T-cell (primary cell): ENCODE results near the gene FYCO1. TPM values are rescaled to one million over a fixed set of nuclear protein-coding genes. Genes with fewer than 3 reads are reported as not detected.
A peak's percentile ranks its signal among the peaks of the same experiment; 100 is the strongest.

Experiments
- ATAC-seq, 4 experiments: fragments of 200-7000 bp in 3 of 4; fragments of 150-1000 bp in 1 of 4; cut with Tn5 transposase; replicated peaks in 1 of 4; 1 replicate in 3 of 4; 2 replicates in 1 of 4; pipeline ENCODE4 v1.10.0; 2021; ENCODE audit warnings: moderate library complexity in 3 of 4, mild to moderate bottlenecking in 2 of 4, moderate number of reproducible peaks in 1 of 4
- CTCF ChIA-PET, 2 donors: fragments of 300-600 bp; sonication (Branson Sonifier 250); formaldehyde crosslinking; loops; one replicate each; lab custom pipeline; 2022; ENCODE audit warnings: antibody characterized with exemption in 2 of 2; lab: Charles Lee
- POLR2A ChIA-PET, 2 donors: fragments of 300-600 bp; sonication (Branson Sonifier 250); formaldehyde crosslinking; loops; one replicate each; lab custom pipeline; 2022; ENCODE audit warnings: antibody characterized with exemption in 2 of 2; lab: Charles Lee
- DNase-seq, 35 experiments: peaks; one replicate each; pipeline versions ENCODE4 v3.0.0 to v3.0.0-alpha.2; 2013 to 2023
- H3K27ac ChIP-seq: one replicate; pipeline ENCODE4 v1.5.1; 2013; ENCODE audit warnings: low read length
- H3K27me3 ChIP-seq, 2 experiments: replicated peaks in 1 of 2; 1 replicate in 1 of 2; 2 replicates in 1 of 2; pipeline versions ENCODE4 v1.6.1 to v1.7.0; 2013; ENCODE audit warnings: low read length in 1 of 2, mixed read lengths in 1 of 2; ENCODE audit not compliant: control insufficient read depth in 2 of 2, insufficient read depth in 2 of 2; ENCODE audit errors: extremely low read depth in 1 of 2
- H3K36me3 ChIP-seq, 2 donors: 1 replicate in 1 of 2; 2 replicates in 1 of 2; pipeline versions ENCODE4 v1.6.1 to v1.7.0; 2013; ENCODE audit warnings: low read length in 1 of 2; ENCODE audit not compliant: control insufficient read depth in 2 of 2, insufficient read depth in 1 of 2; ENCODE audit errors: extremely low read depth in 1 of 2
- H3K4me1 ChIP-seq, 2 experiments: 1 replicate in 1 of 2; 2 replicates in 1 of 2; pipeline versions ENCODE4 v1.6.1 to v1.7.0; 2013; ENCODE audit warnings: low read length in 2 of 2, mixed read lengths in 1 of 2; ENCODE audit not compliant: insufficient read depth in 2 of 2, control insufficient read depth in 1 of 2; ENCODE audit errors: extremely low read depth in 1 of 2
- H3K4me3 ChIP-seq, 2 donors: 1 replicate in 1 of 2; 2 replicates in 1 of 2; pipeline versions ENCODE4 v1.5.1 to v1.7.0; 2013; ENCODE audit warnings: mild to moderate bottlenecking in 2 of 2, low read length in 1 of 2, moderate library complexity in 1 of 2; ENCODE audit not compliant: control insufficient read depth in 1 of 2; ENCODE audit errors: extremely low read depth in 1 of 2
- H3K9me3 ChIP-seq: 2 replicates; pipeline ENCODE4 v1.7.0; 2013
- H3K27ac Mint-ChIP-seq, 2 donors: one replicate each; pipeline ENCODE4 v1.8.0; 2020 to 2021; ENCODE audit warnings: mild to moderate bottlenecking in 2 of 2, mixed read lengths in 2 of 2
- H3K27me3 Mint-ChIP-seq, 2 donors: one replicate each; pipeline ENCODE4 v1.8.0; 2021 to 2022; ENCODE audit warnings: mixed read lengths in 2 of 2
- H3K36me3 Mint-ChIP-seq: one replicate; pipeline ENCODE4 v1.8.0; 2021; ENCODE audit warnings: mixed read lengths
- H3K4me1 Mint-ChIP-seq, 3 donors: one replicate each; pipeline ENCODE4 v1.8.0; 2020 to 2022; ENCODE audit warnings: mixed read lengths in 3 of 3, mild to moderate bottlenecking in 1 of 3
- H3K4me3 Mint-ChIP-seq, 3 donors: one replicate each; pipeline ENCODE4 v1.8.0; 2020 to 2022; ENCODE audit warnings: mild to moderate bottlenecking in 3 of 3, mixed read lengths in 3 of 3, moderate library complexity in 3 of 3
- H3K9me3 Mint-ChIP-seq, 3 donors: one replicate each; pipeline ENCODE4 v1.8.0; 2020 to 2022; ENCODE audit warnings: mixed read lengths in 3 of 3
- WGBS: methylation state at CpG from one replicate; pipeline ENCODE4 v1.1.5; 2013; ENCODE audit warnings: missing lambda C conversion rate; ENCODE audit not compliant: insufficient coverage; 5-methylcytosine and 5-hydroxymethylcytosine counted together
- total RNA-seq, 35 experiments: library from RNA in 6 of 35; stranded (reverse) in 6 of 35; fragments of 120-200 nt in 1 of 35; gene quantifications; one replicate each; pipeline versions ENCODE4 v1.2.1 to v1.2.4 and lab custom pipeline; 2013 to 2026

Gene FYCO1
- total RNA-seq, 5 donors from 2014 or later (not counting 1 experiment from before 2014, with no cell fraction given) = 24.6 to 46.3 (median 35.0) TPM

GRCh38 chr3:45992133-45992729 is 3.4 kb downstream of the FYCO1 start:
- H3K27me3 ChIP-seq = no peaks in the 10 kb centered on the region
- Mint-ChIP-seq H3K9me3 (no peaks in the 10 kb centered on the region), H3K4me1 (peaks cover 57 to 80% (median 80%) of the 10 kb centered on the region in 3 donors), H3K36me3 (peaks cover 26% of the 10 kb centered on the region), H3K27me3 (no peaks in the 10 kb centered on the region), H3K27ac (peak overlapping the region; percentile 84 to 85), H3K4me3 (peak overlapping the region in 1 of 3 donors; percentile 82)
- DNase-seq (no peak), ATAC-seq (no peak)
- ChIA-PET CTCF (interaction anchor here in 1 of 2 donors (0.7 kb wide), 1 partner anchor 87 kb away, joined by 3 read pairs; no protein-coding TSS in a partner anchor), POLR2A (no interaction called here)
- WGBS = no CpG with 5 or more reads among the region's 2 CpGs
- H3K9me3 ChIP-seq = no peaks in the 10 kb centered on the region
- peaks cover 15 to 82% of the 10 kb centered on the region in 2 experiments for H3K4me1 ChIP-seq
- H3K27ac ChIP-seq = peak overlapping the region; percentile 46
- H3K36me3 ChIP-seq = peaks cover 0 to 17% of the 10 kb centered on the region in 2 donors
- no peak overlapping the region for H3K4me3 ChIP-seq

GRCh38 chr3:45991341-45991740 is 4.3 kb downstream of the FYCO1 start:
- WGBS = no CpG with 5 or more reads among the region's 6 CpGs
- no peak for DNase-seq
- Histone ChIP-seq H3K36me3 (peaks cover 0 to 21% of the 10 kb centered on the region in 2 donors), H3K9me3 (no peaks in the 10 kb centered on the region), H3K4me1 (peaks cover 15 to 85% of the 10 kb centered on the region in 2 experiments), H3K4me3 (no peak overlapping the region), H3K27ac (peak overlapping the region; percentile 45), H3K27me3 (no peaks in the 10 kb centered on the region)
- POLR2A ChIA-PET = no interaction called here
- peaks cover 66 to 82% (median 80%) of the 10 kb centered on the region in 3 donors for H3K4me1 Mint-ChIP-seq
- H3K9me3 Mint-ChIP-seq = no peaks in the 10 kb centered on the region
- peaks cover 33% of the 10 kb centered on the region for H3K36me3 Mint-ChIP-seq
- peak overlapping the region in 1 of 3 donors; percentile 3 for H3K4me3 Mint-ChIP-seq
- H3K27me3 Mint-ChIP-seq = no peaks in the 10 kb centered on the region
- CTCF ChIA-PET = interaction anchor here in 1 of 2 donors (0.7 kb wide), 2 partner anchors 33 to 44 kb away, joined by 3 read pairs; no protein-coding TSS in a partner anchor
- ATAC-seq = no peak
- H3K27ac Mint-ChIP-seq = peak overlapping the region; percentile 84

GRCh38 chr3:45990181-45990580 is 5.4 kb downstream of the FYCO1 start:
- Mint-ChIP-seq H3K36me3 (peaks cover 39% of the 10 kb centered on the region), H3K4me1 (peaks cover 71 to 87% (median 82%) of the 10 kb centered on the region in 3 donors), H3K4me3 (no peak overlapping the region), H3K27ac (peak overlapping the region; percentile 62 to 68), H3K27me3 (no peaks in the 10 kb centered on the region), H3K9me3 (no peaks in the 10 kb centered on the region)
- peaks cover 15 to 84% of the 10 kb centered on the region in 2 experiments for H3K4me1 ChIP-seq
- peaks cover 2 to 23% of the 10 kb centered on the region in 2 donors for H3K36me3 ChIP-seq
- H3K4me3 ChIP-seq = no peak overlapping the region
- ChIA-PET POLR2A (no interaction called here), CTCF (no interaction called here)
- H3K27ac ChIP-seq = no peak overlapping the region
- DNase-seq = no peak
- H3K27me3 ChIP-seq = no peaks in the 10 kb centered on the region
- no peak for ATAC-seq
- 0% methylated on average over 1 of the region's 3 CpGs for WGBS
- no peaks in the 10 kb centered on the region for H3K9me3 ChIP-seq

- no peaks in the 10 kb centered on the region for H3K27me3 ChIP-seq
- peaks cover 9 to 74% of the 10 kb centered on the region in 2 experiments for H3K4me1 ChIP-seq
- CTCF ChIA-PET = no interaction called here
- Mint-ChIP-seq H3K9me3 (no peaks in the 10 kb centered on the region), H3K4me1 (peaks cover 68 to 87% (median 85%) of the 10 kb centered on the region in 3 donors), H3K36me3 (peaks cover 50% of the 10 kb centered on the region), H3K27me3 (no peaks in the 10 kb centered on the region), H3K4me3 (no peak overlapping the region), H3K27ac (peak overlapping the region; percentile 3 to 68)
- DNase-seq (no peak), ATAC-seq (no peak)
- no peaks in the 10 kb centered on the region for H3K9me3 ChIP-seq
- no peak overlapping the region for H3K4me3 ChIP-seq
- peaks cover 12 to 37% of the 10 kb centered on the region in 2 donors for H3K36me3 ChIP-seq
- WGBS = no CpG with 5 or more reads among the region's 2 CpGs
- peak overlapping the region; percentile 16 for H3K27ac ChIP-seq
- POLR2A ChIA-PET = no interaction called here
Observed at GRCh38 chr3:45988804-45989203, 6.8 kb downstream of the FYCO1 start.

- H3K36me3 ChIP-seq = peaks cover 16 to 41% of the 10 kb centered on the region in 2 donors
- Mint-ChIP-seq H3K27ac (peak overlapping the region; percentile 68 to 75), H3K36me3 (peaks cover 54% of the 10 kb centered on the region), H3K4me3 (no peak overlapping the region), H3K27me3 (no peaks in the 10 kb centered on the region), H3K4me1 (peaks cover 63 to 83% (median 82%) of the 10 kb centered on the region in 3 donors), H3K9me3 (no peaks in the 10 kb centered on the region)
- H3K9me3 ChIP-seq = no peaks in the 10 kb centered on the region
- H3K4me1 ChIP-seq = peaks cover 4 to 70% of the 10 kb centered on the region in 2 experiments
- ChIA-PET CTCF (no interaction called here), POLR2A (no interaction called here)
- DNase-seq (no peak), ATAC-seq (no peak)
- 73% methylated on average over 4 of the region's 4 CpGs for WGBS
- H3K27me3 ChIP-seq = no peaks in the 10 kb centered on the region
- peak overlapping the region; percentile 39 for H3K27ac ChIP-seq
- H3K4me3 ChIP-seq = no peak overlapping the region
Observed at GRCh38 chr3:45988362-45988761, 7.3 kb downstream of the FYCO1 start.

- H3K4me1 Mint-ChIP-seq = peaks cover 56 to 81% (median 75%) of the 10 kb centered on the region in 3 donors
- peaks cover 61% of the 10 kb centered on the region for H3K36me3 Mint-ChIP-seq
- no peak for ATAC-seq
- no peaks in the 10 kb centered on the region for H3K9me3 ChIP-seq
- peak overlapping the region; percentile 39 for H3K27ac ChIP-seq
- POLR2A ChIA-PET = no interaction called here
- peak overlapping the region; percentile 68 to 75 for H3K27ac Mint-ChIP-seq
- CTCF ChIA-PET = no interaction called here
- H3K9me3 Mint-ChIP-seq = no peaks in the 10 kb centered on the region
- H3K4me3 Mint-ChIP-seq = no peak overlapping the region
- WGBS = 96% methylated on average over 6 of the region's 8 CpGs
- peaks cover 16 to 46% of the 10 kb centered on the region in 2 donors for H3K36me3 ChIP-seq
- no peaks in the 10 kb centered on the region for H3K27me3 Mint-ChIP-seq
- H3K4me3 ChIP-seq = no peak overlapping the region
- peaks cover 0 to 63% of the 10 kb centered on the region in 2 experiments for H3K4me1 ChIP-seq
- DNase-seq = no peak
- H3K27me3 ChIP-seq = no peaks in the 10 kb centered on the region
Observed at GRCh38 chr3:45987368-45988291, 8.0 kb downstream of the FYCO1 start.
